Gastroesophageal sphincter (tissue), 4 donors: ENCODE results near the gene FAM184B. TPM values are rescaled to one million over a fixed set of nuclear protein-coding genes. Genes with fewer than 3 reads are reported as not detected.

ENCODE experiments used
- ATAC-seq: fragments of 150-250 bp; one replicate; pipeline ENCODE4 v1.9.1; 2016; ENCODE audit warnings: mild to moderate bottlenecking, moderate library complexity
- H3K27ac ChIP-seq, 4 donors: fragments of 200-600 bp; sonication (generic) in 3 of 4; 1 replicate in 3 of 4; 2 replicates in 1 of 4; pipeline ENCODE4 v1.5.1; 2016 to 2019
- H3K27me3 ChIP-seq: fragments of 200-600 bp; sonication (generic); one replicate; pipeline ENCODE4 v1.5.1; 2019
- H3K36me3 ChIP-seq, 2 donors: fragments of 200-600 bp; sonication (generic); one replicate each; pipeline ENCODE4 v1.5.1; 2019; ENCODE audit warnings: control low read depth in 1 of 2
- H3K4me1 ChIP-seq, 3 donors: fragments of 200-600 bp; sonication (generic); 1 replicate in 2 of 3; 2 replicates in 1 of 3; pipeline ENCODE4 v1.5.1; 2016 to 2019; ENCODE audit warnings: control low read depth in 2 of 3
- H3K4me3 ChIP-seq, 2 donors: fragments of 200-600 bp; sonication (generic); one replicate each; pipeline ENCODE4 v1.5.1; 2019; ENCODE audit warnings: mild to moderate bottlenecking in 1 of 2, moderate library complexity in 1 of 2
- H3K9me3 ChIP-seq, 3 donors: fragments of 200-600 bp; sonication (generic); one replicate each; pipeline ENCODE4 v1.5.1; 2017 to 2019; ENCODE audit warnings: control low read depth in 2 of 3
- CTCF ChIP-seq, 4 experiments: fragments of 200-600 bp in 2 of 4; fragments of 450-650 bp in 2 of 4; sonication (generic) in 1 of 4; IDR thresholded peaks; one replicate each; pipeline ENCODE4 v1.5.1; 2017 to 2019; ENCODE audit warnings: antibody characterized with exemption in 4 of 4, mild to moderate bottlenecking in 2 of 4, moderate library complexity in 2 of 4
- EP300 ChIP-seq: sonication (generic); formaldehyde crosslinking; IDR thresholded peaks from one replicate; pipeline ENCODE4 v1.6.1; 2017; ENCODE audit warnings: antibody characterized with exemption, mild to moderate bottlenecking
- POLR2A ChIP-seq, 2 donors: fragments of 450-650 bp; IDR thresholded peaks; one replicate each; pipeline ENCODE4 v1.6.1; 2017; ENCODE audit warnings: antibody characterized with exemption in 2 of 2, mild to moderate bottlenecking in 2 of 2, moderate library complexity in 1 of 2
- POLR2AphosphoS5 ChIP-seq: sonication (generic); formaldehyde crosslinking; IDR thresholded peaks from one replicate; pipeline ENCODE4 v1.6.1; 2017; ENCODE audit warnings: antibody characterized with exemption
- WGBS, 2 donors: methylation state at CpG; one replicate each; pipeline ENCODE4 v1.1.5; 2018; ENCODE audit warnings: low coverage in 1 of 2; 5-methylcytosine and 5-hydroxymethylcytosine counted together
- total RNA-seq, 4 donors: library from RNA; depleted of rRNA; stranded (reverse); fragments of >200 nt; gene quantifications; one replicate each; pipeline ENCODE4 v1.1.0, GENCODE V29; 2016

FAM184B gene
- total RNA-seq, 4 donors from 2014 or later: under 0.01 TPM; not detected in 3

DNA sequence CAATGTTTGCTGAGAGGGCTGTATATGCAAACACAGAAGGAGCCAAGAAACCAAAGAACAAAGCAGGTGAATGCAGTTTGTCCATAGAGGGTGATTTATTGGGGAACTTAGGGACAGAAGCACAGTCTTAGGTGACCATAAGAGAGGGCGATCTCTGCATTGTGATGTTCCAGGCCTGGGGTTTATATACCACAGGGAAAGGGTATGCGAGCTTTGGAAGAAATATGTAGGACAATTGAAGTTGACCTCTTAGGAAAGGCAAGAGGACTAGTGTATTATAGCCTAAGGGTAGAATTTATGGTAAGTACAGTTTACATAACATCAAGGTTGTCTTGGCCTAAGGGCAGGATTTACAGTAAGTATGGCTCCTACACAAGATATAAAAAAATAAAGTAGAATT lies 27.8 kb downstream of the FAM184B start:
- Histone ChIP-seq H3K9me3 (no peaks in the 10 kb centered on the region), H3K4me3 (no peak overlapping the region), H3K27ac (no peak overlapping the region), H3K4me1 (no peaks in the 10 kb centered on the region), H3K36me3 (no peaks in the 10 kb centered on the region), H3K27me3 (no peaks in the 10 kb centered on the region)
- ATAC-seq: no peak
- TF ChIP-seq POLR2AphosphoS5: no peak
- no peak for TF ChIP-seq CTCF (IDR thresholded peaks at IDR 0.05)
- TF ChIP-seq POLR2A (IDR thresholded peaks at IDR 0.05): no peak
- no peak for TF ChIP-seq EP300
- 88 to 100% methylated on average over 1 to 2 of the region's 2 CpGs for WGBS, 2 donors

DNA sequence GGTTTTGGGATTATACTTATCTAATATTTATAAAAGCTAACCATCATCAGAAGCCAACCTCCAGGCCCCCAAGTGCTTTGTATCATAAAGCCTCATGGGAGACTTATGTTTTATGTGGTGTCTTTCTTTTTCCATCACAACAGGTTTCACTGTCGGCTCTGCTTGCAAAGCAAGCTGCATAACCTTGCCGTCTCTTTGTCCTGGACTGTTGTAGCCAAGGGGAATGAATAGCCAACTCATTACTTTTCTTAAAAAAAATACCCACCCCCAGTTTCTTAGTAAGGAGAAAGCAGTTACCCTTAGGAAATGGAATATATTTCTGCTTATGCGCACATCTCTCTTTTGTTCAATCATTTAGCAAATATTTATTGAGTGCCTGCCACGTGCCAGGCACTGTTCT lies 40.7 kb downstream of the FAM184B start:
- no peak for ATAC-seq
- Histone ChIP-seq H3K4me1 (no peaks in the 10 kb centered on the region), H3K27me3 (no peaks in the 10 kb centered on the region), H3K9me3 (no peaks in the 10 kb centered on the region), H3K36me3 (no peaks in the 10 kb centered on the region), H3K27ac (no peak overlapping the region), H3K4me3 (no peak overlapping the region)
- TF ChIP-seq EP300 (no peak), CTCF (IDR thresholded peaks at IDR 0.05) (no peak), POLR2AphosphoS5 (no peak), POLR2A (IDR thresholded peaks at IDR 0.05) (no peak)
- WGBS, 2 donors: 56 to 75% methylated on average over 4 of the region's 4 CpGs

DNA sequence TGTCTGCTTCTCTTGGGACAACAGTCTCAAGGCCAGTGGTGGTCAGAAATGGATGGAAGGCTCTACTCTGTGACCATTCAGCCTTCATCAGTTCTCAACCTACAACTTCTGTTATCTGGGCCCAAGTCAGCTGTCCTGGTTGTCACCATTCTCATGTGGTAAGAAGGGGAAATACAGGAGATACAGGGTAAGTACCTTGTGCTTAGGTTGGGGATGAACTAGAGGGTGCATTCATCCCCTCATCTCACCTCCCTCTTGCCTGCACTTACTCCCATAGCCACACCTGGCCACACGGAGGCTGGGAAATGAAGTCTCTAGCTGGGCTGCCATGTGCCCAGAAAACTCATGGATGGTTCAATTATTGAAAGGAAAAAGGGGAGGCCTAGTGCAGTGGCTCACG lies 44.9 kb downstream of the FAM184B start:
- Histone ChIP-seq H3K36me3 (no peaks in the 10 kb centered on the region), H3K27ac (no peak overlapping the region), H3K4me1 (no peaks in the 10 kb centered on the region), H3K27me3 (no peaks in the 10 kb centered on the region), H3K4me3 (no peak overlapping the region), H3K9me3 (no peaks in the 10 kb centered on the region)
- ATAC-seq: no peak
- WGBS, 2 donors: 74% methylated on average over 2 of the region's 2 CpGs; no CpG with 5 or more reads in 1 of the 2 donors
- TF ChIP-seq CTCF (IDR thresholded peaks at IDR 0.05) (no peak), POLR2A (IDR thresholded peaks at IDR 0.05) (no peak), EP300 (no peak), POLR2AphosphoS5 (no peak)

DNA sequence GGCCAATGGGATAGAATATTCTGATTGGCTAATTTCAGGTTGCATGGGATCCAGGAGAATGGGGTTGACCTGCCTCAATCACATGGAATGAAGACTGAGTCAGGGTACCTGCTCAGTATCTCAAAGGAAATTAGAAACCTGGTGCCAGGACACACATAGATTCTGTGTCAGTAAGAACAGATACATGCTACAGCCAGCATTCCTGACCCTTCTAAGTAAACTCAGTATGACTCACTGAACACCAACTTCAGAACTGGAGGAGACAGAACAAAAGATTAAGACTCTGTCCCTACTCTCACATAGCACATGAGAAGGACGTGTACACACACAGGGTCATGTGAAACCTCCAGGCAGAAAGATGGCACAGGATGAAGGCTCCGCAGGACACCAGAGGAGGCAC lies 54.5 kb downstream of the FAM184B start:
- no peak for TF ChIP-seq EP300
- no peak for TF ChIP-seq CTCF (IDR thresholded peaks at IDR 0.05)
- no peak for TF ChIP-seq POLR2AphosphoS5
- no peak for TF ChIP-seq POLR2A (IDR thresholded peaks at IDR 0.05)
- no peak overlapping the region for H3K4me3 ChIP-seq
- no peaks in the 10 kb centered on the region for H3K9me3 ChIP-seq
- H3K27me3 ChIP-seq: peaks cover 6% of the 10 kb centered on the region
- no peak overlapping the region for H3K27ac ChIP-seq
- no peaks in the 10 kb centered on the region for H3K4me1 ChIP-seq
- ATAC-seq: no peak
- WGBS, 2 donors: 67 to 69% methylated on average over 1 to 2 of the region's 2 CpGs
- no peaks in the 10 kb centered on the region for H3K36me3 ChIP-seq

DNA sequence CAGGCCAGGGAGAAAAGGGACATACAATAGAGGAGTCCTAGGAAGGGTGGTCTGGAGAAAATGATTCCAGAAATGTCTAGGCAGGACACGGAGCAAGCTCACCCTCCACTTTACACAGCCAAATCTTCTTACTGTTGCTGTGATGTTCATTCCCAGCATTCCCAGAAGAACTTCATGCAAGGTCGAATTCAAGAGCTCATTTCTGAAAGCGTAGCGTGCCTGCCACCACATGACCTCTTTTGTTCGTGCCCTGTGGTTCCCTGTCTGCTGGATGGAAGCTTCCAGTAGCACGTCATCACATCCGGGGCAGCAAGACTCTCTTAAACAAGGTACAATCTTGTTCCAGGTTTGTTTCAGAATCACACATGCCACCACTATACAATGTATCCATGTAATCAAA lies 57.8 kb downstream of the FAM184B start:
- WGBS, 2 donors: 69 to 81% methylated on average over 6 to 7 of the region's 7 CpGs

More for the DNA sequence above, 57.8 kb downstream of the FAM184B start:
- TF ChIP-seq POLR2AphosphoS5: no peak
- no peak for TF ChIP-seq CTCF (IDR thresholded peaks at IDR 0.05)
- no peak for TF ChIP-seq POLR2A (IDR thresholded peaks at IDR 0.05)
- no peak for ATAC-seq
- H3K27me3 ChIP-seq: peaks cover 8% of the 10 kb centered on the region
- no peak overlapping the region for H3K27ac ChIP-seq
- no peaks in the 10 kb centered on the region for H3K4me1 ChIP-seq
- no peak overlapping the region for H3K4me3 ChIP-seq
- H3K36me3 ChIP-seq: no peaks in the 10 kb centered on the region
- no peaks in the 10 kb centered on the region for H3K9me3 ChIP-seq
